SK-N-SH (cell line): ENCODE data around the gene ASCC2.

Source experiments
- CTCF ChIP-seq: fragments of 200-600 bp; sonication (generic); IDR thresholded peaks from 2 replicates; pipeline ENCODE4 v1.6.1; 2017; ENCODE audit warnings: antibody characterized with exemption, mild to moderate bottlenecking, moderate library complexity
- ELF1 ChIP-seq: IDR thresholded peaks from 2 replicates; pipeline ENCODE4 v1.4.0; 2012
- EP300 ChIP-seq, 2 experiments: IDR thresholded peaks; 2 replicates each; pipeline versions ENCODE4 v1.4.0 to v1.6.1; 2012; ENCODE audit warnings: borderline replicate concordance in 1 of 2, low read depth in 1 of 2, low read length in 1 of 2
- FOXJ3 ChIP-seq: sonication (generic); formaldehyde crosslinking; IDR thresholded peaks from 2 replicates; pipeline ENCODE4 v1.5.1; 2020; ENCODE audit warnings: mild to moderate bottlenecking, missing genetic modification reagents
- FOXM1 ChIP-seq: IDR thresholded peaks from 2 replicates; pipeline ENCODE4 v1.4.0; 2012; ENCODE audit warnings: low read depth, mild to moderate bottlenecking
- GATA2 ChIP-seq: sonication (generic); formaldehyde crosslinking; IDR thresholded peaks from 2 replicates; pipeline ENCODE4 v1.5.0; 2020; ENCODE audit warnings: mild to moderate bottlenecking, missing genetic modification reagents
- JUND ChIP-seq: IDR thresholded peaks from 2 replicates; pipeline ENCODE4 v1.4.0; 2012
- POLR2AphosphoS5 ChIP-seq: IDR thresholded peaks from 2 replicates; pipeline ENCODE4 v1.6.1; 2012; ENCODE audit warnings: low read depth, low read length
- RXRA ChIP-seq: IDR thresholded peaks from 2 replicates; pipeline ENCODE4 v1.4.0; 2012; ENCODE audit warnings: low read depth, mild to moderate bottlenecking, borderline replicate concordance
- ZBTB33 ChIP-seq: IDR thresholded peaks from 2 replicates; pipeline ENCODE4 v1.4.0; 2012; ENCODE audit warnings: low read depth, borderline replicate concordance
- TF ChIP-seq, protein P1 (sequence below): fragments of 150-350 bp; IDR thresholded peaks from 2 replicates; pipeline ENCODE4 v1.6.1; 2017; ENCODE audit warnings: antibody characterized with exemption, low read length, low read depth, borderline replicate concordance

DNA sequence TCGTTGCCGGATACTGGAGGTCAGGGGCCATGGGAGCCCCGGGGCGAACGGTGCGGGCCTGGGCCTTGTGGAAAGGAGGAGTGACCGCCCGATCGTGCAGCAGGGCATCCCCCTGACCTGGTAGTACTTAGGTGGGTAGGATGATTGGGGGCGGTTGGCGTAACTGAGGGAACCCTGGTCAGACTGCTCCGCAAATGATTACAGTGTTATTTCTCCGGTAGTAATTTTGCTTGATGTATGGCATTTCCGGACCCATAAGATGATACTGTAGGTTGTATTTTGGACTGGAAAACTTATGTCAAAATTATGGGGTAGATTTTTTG, 45.7 kb upstream of the ASCC2 start:
- TF ChIP-seq CTCF (no peak), JUND (no peak), GATA2 (CRISPR knock-in tag) (no peak), POLR2AphosphoS5 (no peak), FOXM1 (no peak), FOXJ3 (CRISPR knock-in tag) (0 out of 2 replicates have a peak, but pooled peaks have one; percentile 19), ELF1 (no peak), ZBTB33 (no peak), RXRA (no peak), EP300 (IDR thresholded peaks at IDR 0.05; ENCODE audit: borderline replicate concordance in 1 of 2, low read depth in 1 of 2, low read length in 1 of 2) (no peak)
- TF ChIP-seq, protein P1, sequence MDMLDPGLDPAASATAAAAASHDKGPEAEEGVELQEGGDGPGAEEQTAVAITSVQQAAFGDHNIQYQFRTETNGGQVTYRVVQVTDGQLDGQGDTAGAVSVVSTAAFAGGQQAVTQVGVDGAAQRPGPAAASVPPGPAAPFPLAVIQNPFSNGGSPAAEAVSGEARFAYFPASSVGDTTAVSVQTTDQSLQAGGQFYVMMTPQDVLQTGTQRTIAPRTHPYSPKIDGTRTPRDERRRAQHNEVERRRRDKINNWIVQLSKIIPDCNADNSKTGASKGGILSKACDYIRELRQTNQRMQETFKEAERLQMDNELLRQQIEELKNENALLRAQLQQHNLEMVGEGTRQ = no peak
